ENCODE results near the gene HBP1.

- TF ChIP-seq UBTF (CRISPR knock-in tag; IDR thresholded peaks at IDR 0.05) = no peak
- TF ChIP-seq TAF15 (IDR thresholded peaks at IDR 0.05; ENCODE audit: low read depth, low read length, poor library complexity, severe bottlenecking) = no peak
- no peak for TF ChIP-seq NR2C2 (CRISPR knock-in tag; IDR thresholded peaks at IDR 0.05; ENCODE audit: borderline replicate concordance)
- TF ChIP-seq TMF1 (CRISPR knock-in tag; IDR thresholded peaks at IDR 0.05; ENCODE audit: low read depth) = no peak
- no peak for TF ChIP-seq CAMTA2 (CRISPR knock-in tag; IDR thresholded peaks at IDR 0.05; ENCODE audit: borderline replicate concordance)
- no peak for TF ChIP-seq ZNF891 (CRISPR knock-in tag; IDR thresholded peaks at IDR 0.05)
- no peak for TF ChIP-seq ETV6 (CRISPR knock-in tag; conservative IDR thresholded peaks at IDR 0.05)
- TF ChIP-seq, protein P1, sequence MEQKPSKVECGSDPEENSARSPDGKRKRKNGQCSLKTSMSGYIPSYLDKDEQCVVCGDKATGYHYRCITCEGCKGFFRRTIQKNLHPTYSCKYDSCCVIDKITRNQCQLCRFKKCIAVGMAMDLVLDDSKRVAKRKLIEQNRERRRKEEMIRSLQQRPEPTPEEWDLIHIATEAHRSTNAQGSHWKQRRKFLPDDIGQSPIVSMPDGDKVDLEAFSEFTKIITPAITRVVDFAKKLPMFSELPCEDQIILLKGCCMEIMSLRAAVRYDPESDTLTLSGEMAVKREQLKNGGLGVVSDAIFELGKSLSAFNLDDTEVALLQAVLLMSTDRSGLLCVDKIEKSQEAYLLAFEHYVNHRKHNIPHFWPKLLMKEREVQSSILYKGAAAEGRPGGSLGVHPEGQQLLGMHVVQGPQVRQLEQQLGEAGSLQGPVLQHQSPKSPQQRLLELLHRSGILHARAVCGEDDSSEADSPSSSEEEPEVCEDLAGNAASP (CRISPR knock-in tag; IDR thresholded peaks at IDR 0.05; ENCODE audit: borderline replicate concordance) = no peak
These were observed 16.8 kb upstream of the HBP1 start for GRCh38 chr7:107152011-107152410.

All from HepG2 (cell line).